Measurements from ENCODE around the gene UBASH3A.
A peak's percentile ranks its signal among the peaks of the same experiment; 100 is the strongest.

Gene UBASH3A

DNA sequence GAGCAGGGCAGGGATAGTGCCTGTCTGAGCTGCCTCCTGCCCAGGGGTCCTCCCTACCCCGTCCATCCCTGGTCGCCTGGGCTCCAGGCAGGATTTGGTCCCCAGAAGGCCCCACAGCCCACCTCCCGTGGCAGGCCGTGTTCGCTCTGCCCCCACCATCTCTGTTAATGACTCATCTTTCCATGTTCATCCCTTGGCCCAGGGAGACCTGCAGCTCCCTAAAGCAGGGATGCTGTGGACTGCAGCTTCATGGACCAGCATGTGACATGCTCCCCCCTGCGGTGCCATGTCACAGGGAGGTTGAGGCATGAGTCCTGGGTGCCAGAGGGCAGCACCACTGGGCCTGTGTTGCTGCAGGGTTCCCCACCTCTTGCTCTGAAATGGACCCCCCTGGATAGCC lies 26.8 kb downstream of the UBASH3A start:
- no peak for DNase-seq (ENCODE audit: low read depth in 2 of 2)

DNA sequence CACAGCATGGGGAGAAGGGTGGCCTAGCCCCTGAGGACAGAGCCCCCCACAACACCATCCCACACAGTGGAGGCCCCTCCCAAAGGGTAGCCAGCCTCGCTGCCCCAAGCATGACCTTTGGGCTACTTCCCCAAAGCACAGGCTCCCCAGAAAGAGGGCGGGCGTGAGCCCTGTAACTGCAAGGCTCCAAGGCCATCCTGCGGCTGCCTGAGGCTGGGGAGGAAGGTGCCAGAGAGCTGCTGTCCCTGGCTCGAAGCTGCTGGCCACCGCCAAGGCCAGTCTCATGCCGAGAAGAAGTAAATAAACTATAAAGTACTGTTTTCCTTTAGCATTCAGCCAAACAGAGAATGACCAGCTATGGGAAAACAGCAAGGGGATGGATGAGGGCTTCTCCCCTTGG lies 27.5 kb downstream of the UBASH3A start:
- no peak for DNase-seq (ENCODE audit: low read depth in 2 of 2)

DNA sequence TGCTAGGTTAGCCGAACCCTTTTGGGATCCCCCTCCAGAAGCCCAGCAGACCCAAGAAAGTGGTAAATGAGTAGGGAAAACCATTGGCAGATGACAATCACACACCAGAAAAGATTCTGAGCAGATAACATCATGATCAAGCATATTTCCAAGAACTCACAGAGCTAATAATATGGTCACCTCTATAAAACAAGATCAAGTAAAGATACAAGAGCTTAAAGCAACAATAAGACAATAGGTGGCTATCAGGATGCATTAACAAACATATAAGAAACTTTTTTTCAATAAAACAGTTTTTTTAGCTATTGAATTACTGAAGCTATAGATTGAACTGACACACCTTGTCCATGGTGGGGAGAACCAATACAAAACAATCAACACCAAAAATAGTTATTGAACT lies 29.0 kb downstream of the UBASH3A start:
- DNase-seq (ENCODE audit: low read depth in 2 of 2), result no peak

DNA sequence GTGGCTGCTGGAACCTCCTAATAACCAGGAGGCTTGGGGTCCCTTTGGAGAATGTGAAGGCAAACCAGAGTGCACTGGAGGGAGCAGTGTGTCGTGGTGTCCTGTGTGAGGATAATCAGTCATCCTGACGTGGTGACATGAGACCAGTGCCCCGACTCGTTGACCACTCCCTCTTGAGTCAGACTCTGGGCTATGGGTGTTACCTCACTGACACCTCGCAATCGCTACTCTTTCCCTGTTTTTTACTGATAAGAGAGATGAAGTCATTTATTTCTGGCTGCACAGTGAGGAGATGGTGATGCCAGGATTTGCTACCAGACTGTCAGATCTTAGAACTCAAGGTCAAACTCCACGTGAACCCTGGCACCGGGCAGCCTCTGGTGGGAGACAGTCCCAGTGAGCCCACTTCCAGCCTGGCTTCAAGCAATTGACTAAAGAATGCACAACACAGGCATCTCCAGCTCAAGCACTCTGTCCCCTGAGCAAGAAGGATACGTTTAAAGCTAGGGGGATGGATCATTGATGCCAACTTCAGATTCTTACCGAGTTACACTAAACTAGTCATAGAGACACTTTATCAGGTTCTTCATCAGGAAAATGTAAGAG lies 30.3 kb downstream of the UBASH3A start:
- no peak for DNase-seq (ENCODE audit: low read depth in 2 of 2)

DNA sequence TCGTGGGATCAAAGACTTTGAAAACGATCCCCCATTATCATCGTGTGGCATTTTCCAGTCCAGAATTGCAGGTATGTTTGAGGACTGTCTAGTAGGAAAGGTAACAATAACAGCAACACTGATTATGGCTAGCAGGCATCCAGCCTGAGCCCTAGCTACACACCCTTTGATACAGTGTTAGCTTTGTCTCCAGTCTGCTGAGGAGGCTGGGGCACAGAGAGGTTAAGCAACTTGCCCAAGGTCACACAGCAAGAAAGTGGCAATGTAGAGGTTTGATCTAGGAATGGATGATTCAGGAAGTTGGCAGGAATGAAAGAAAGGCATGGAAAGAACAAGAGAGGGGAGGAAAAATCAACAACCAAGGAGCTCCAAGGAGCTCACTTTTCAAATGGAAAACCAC lies 31.2 kb downstream of the UBASH3A start:
- no peak for DNase-seq (ENCODE audit: low read depth in 2 of 2)

DNA sequence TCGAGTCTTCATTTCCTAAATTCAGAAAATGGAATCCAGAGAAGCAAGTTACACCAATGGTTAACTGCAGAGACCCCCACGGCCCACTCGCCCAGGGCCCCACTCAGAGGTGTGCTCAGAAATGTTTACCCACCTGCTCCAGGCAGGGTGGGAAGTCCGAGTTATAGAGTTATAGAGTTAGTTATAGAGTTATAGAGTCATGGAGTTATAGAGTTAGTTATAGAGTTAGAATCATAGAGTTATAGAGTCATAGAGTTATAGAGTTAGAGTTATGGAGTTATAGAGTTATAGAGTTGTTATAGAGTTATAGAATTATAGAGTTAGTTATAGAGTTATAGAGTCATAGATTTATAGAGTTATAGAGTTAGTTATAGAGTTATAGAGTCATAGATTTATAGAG lies 31.7 kb downstream of the UBASH3A start:
- DNase-seq (ENCODE audit: low read depth in 2 of 2), result no peak

DNA sequence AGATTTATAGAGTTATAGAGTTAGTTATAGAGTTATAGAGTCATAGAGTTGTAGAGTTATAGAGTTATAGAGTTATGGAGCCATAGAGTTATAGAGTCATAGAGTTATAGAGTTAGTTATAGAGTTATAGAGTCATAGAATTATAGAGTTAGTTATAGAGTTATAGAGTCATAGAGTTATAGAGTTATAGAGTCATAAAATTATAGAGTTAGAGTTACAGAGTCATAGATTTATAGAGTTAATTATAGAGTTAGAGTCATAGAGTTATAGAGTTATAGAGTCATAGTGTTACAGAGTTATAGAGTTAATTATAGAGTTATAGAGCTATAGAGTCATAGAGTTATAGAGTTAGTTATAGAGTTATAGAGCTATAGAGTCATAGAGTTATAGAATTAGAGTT lies 32.1 kb downstream of the UBASH3A start:
- DNase-seq (ENCODE audit: low read depth in 2 of 2), result no peak

DNA sequence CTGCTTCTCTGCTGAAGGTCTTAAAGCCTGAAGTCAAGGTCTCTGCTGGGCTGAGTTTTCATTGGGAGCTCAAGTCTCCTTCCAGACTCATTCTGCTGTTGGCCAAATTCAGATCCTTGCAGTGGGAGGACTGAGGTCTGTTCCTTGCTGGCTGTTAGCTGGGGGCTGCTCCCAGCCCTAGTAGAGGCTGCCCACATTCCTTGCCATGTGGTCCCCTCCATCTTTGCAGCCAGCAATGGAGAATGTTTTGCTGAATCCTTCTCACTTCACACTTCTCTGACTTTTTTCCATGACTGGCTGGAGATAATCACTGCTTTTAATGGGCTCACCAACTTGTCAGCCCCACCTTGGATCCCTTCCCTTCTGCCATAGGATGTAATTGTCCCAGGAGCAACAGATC lies 33.2 kb downstream of the UBASH3A start:
- DNase-seq (ENCODE audit: low read depth in 2 of 2), result no peak

DNA sequence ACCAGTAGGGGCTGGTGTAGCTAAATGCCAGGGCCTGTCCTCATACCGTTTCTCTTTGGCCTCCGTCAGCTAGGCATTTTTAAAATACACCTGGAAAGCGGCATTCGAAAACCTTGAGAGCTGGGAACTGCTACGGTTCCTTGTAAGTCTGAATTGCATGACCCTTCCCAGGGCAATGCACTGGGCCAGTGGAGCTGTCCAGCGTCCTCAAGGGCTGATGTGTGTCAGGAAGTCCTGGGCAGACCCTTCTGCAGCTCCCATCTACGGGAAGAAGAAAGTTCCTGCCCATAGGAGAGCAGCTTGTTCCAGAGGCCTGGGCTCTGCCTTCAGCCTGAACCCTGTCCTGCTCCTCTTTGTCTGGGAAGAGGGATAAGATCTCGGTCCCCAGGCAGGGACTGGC lies 34.1 kb downstream of the UBASH3A start:
- DNase-seq (ENCODE audit: low read depth in 2 of 2), result no peak

DNA sequence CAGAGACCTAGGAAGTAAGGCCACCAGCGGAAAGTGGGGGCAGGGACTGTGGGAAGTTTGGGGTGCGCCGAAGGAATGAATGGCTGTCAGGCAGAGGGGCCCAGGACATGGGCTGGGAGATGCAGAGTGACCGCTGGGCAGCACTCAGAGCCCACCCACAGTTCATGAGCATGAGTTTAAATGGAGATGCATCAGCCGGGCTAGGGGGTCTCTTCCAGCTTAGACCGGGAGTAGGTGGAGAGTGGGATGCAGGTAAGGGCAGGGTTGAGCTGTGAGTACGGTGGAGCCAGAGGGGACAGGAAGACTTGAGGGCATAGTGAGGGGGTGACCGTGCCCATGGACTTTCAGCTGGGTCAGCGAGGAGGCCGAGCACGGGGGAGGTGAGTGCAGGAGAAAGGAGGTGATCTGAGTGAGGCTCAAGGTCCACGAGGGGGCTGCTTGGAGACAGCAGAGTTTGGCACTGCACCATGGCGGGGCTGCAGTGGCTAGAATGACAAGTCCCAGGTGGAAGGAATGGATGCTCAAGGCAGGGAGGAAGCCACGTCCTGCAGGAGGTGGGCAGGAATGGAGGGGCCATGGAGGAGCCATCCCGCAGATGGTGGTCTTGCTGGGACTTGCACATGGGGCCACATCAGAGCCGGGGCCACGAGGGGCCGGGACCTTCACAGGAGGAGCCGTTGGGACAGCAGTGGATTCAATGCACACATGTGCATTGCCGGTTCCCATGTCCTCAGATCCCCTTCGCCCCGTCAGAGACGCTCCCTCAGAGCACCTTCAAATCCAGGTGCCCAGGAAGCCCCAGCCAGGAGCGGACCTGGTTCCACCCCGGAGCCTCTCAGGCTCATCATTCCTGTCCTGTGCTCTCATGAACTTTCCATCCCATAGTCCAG lies 34.9 kb downstream of the UBASH3A start:
- no peak for DNase-seq (ENCODE audit: low read depth in 2 of 2)

DNA sequence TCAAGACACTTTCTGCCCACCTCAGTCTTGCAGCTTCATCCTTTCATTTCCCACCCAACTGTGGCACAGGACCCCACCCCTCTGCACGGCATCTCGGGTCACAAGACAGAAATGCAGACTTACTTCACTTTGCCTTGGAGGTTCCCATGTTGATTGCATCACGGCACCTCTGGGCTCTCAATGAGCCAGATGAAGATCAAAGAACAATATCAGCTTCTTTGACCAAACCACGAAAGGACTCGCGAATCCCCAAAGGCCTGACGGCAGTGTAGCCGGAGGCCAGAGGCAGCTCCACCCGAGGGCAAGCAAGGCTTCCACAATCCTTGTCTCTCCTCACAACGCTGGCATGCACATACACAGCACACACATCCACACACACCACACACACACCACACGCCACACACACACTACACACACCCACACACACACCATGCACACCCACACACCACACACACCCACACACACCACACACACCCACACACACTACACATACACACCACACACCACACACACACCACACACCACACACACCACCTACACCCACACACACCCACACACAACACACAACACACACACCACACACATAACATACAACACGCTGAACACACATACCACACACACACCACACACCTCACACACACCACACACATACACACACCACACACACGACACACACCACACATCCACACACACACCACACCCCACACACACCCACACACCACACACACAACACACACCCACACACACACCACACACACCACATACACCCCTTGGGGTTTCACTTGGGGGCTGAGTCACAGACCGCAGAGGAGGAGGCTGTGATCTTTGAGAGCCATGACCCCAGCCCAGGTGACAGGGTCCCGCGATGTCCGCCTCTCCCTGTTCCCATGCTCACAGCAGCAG lies 35.8 kb downstream of the UBASH3A start:
- peak in 1 of 2 donors; percentile 65 for DNase-seq (ENCODE audit: low read depth in 2 of 2)

DNA sequence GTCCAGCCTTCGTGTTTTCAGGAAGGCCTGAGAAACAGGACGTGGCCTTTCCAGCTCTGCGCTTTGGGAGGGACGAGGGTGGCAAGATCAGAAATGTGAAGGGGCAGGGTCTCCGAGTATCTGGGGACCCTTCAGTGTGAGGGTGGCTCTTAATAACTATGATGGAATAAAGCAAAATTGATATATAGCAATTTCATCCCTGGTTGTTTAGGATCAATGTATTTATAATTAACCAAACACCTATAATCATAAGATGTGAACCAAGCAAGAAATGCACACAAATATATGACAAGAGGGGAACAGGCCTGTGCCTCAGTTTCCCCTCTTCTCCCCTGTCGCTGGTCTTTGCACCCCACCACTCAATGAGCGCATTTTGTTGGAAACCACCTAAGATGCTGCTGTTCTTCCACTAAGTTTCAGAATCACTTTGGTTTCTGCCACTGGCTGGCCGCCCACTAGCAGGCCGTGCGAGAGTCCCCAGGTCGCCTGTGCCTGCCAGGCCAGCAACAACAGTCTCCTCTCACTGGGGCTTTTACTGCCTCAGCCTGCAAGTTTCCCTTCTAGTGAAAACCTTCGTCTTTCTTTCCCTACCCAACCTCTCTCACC lies 36.6 kb downstream of the UBASH3A start:
- DNase-seq (ENCODE audit: low read depth in 2 of 2), result peak in 1 of 2 donors; percentile 63

DNA sequence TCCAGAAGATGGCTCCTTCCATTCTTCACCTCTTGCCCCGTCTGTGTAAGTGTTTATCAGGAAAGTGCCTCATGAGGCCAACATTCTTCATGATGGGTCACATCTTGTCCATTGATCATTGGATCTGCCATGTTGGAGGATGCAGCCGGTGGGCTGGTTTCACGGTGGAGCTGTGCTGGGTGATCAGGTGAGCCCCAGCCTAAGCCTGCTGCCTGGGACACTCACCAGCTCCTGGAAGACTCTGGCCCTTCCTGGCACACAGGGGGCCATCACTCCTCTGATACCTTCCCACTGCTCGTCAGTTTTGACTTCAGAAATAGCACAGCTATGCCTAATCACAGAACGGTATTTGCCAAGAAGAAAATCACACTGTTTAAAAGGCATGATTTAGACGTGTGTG lies 38.3 kb downstream of the UBASH3A start:
- no peak for DNase-seq (ENCODE audit: low read depth in 2 of 2)

DNA sequence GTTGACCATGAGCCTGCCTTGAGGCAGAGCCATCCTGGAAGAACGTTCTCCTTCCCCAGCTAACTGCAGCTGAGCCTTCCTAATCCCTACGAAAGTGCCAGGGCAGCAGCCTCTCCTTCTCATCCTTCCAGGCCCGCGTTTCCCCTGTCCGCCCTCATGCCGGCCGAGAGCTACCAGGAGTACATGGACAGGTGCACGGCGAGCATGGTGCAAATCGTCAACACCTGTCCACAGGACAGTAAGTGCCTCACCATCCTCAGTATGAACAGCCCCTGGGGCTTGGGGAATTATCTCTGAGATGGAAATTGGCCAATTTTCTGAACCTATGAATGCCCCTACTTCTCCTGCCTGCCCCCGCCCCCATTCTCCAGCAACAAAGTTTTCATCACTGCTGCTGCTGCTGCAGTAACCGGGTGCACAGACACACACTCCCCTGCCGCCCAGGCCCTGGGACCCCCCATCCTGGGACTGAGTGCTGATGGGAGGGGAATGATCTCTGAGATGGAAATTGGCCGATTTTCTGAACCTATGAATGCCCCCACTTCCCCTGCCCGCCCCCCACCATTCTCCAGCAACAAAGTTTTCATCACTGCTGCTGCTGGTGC lies 39.6 kb downstream of the UBASH3A start:
- no peak for DNase-seq (ENCODE audit: low read depth in 2 of 2)

DNA sequence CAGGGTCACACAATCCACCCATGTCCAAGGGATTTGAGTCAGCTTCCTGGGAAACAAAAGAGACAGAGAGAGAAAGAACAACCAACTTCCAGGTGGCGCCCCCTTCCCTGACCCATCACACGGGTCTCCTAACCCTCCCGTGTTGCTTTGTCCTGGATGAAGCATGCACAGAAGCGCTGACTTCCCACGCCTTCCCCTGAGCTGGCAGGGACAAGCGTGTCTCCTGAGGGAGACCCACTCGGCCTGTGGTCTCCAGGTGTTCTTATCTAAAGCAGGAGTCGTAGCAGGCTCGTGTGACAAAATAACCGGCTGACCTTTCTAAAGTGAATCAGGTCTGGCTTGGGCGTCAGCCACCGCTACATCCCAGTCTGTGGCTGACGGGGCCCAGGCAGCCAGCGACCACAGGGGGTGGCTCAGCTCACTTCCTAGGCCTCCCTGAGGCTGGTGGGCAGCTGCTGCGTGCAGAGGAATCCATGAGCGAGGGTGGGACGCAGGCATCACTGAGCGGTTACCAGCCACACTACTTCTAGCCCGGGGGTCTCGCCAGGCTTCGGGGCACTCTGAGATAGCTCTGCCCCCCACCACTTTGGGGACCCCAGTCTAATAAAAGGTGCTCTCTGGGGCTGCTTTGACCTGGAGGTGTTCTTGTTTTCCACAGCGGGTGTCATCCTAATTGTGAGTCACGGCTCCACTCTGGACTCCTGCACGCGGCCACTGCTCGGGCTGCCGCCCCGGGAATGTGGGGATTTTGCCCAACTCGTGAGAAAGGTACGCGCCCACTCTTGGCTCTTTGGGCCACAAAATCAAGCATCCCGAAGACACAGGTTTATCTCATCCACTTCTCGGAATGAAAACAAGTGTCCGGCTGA lies 40.4 kb downstream of the UBASH3A start:
- DNase-seq (ENCODE audit: low read depth in 2 of 2), result no peak

DNA sequence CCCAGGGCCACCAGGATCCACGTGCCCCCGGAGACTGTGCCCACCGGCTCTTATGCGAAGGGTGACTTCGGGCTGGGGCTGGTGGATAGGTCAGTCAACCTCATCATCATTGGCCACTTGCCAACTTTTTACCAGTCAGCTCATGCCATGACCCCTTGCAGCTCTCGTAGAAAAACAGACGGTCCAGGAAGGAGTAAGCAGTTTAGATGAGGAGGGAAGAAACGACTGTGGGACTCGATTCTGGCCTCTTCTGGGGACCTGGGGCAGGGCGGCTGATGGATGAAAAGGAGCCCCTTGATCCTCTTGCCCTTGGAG lies 41.0 kb downstream of the UBASH3A start:
- no peak for DNase-seq (ENCODE audit: low read depth in 2 of 2)

DNA sequence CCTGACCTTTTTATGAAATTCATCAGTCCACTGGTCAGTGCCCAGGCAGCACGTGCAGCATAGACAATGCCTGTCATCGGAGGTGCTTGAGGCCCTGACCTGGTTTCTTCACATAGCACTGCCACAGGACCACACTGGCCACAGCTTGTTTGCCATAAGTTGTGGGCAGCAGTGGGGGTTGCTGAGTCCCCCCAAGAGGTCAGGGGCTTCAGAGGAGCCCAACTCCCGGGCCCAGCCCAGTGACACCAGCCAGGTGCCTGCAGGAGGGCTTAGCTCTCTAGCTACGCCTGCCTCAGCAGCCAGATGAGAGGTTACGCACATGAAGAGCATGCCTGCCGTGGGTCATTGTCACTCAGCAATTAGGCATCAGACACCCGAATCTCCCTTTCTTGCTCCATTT lies 41.6 kb downstream of the UBASH3A start:
- no peak for DNase-seq (ENCODE audit: low read depth in 2 of 2)

DNA sequence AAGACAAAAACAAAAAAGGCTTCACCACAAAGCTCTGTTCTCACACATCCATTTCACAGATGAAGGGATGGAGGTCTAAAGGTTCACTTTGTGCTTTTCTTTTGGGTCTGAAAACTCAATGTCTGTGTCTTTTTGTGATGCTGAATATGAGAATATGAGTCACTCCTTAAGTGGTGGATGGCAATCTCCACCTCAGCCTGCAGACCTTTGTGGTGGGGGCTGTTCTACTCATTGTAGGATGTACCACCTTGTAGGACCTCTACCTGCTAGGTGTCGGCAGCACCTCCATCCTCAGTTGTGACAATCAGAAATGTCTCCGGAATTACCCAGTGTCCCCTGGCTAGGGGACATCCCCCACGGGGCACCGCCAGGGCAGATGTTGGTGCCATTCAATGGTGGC lies 42.8 kb downstream of the UBASH3A start:
- DNase-seq (ENCODE audit: low read depth in 2 of 2), result no peak

DNA sequence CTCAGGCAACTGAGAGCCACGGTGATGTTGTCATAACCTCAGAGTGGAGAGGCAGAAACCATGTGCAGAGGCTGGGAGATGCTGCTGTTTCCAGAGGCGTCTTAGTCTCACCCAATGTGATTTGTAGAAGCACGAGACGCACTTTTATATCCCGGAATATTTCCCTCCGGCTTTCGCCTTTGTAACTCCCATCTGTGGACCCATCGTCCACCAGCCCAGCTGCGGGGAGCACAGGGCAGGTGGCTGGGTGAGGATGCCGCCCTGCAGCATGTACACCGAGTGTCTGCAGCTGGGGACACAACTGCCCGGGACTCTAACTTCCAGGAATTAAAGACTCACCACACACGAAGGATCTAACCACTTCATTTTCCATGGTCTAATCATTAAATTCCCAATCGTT lies 43.5 kb downstream of the UBASH3A start:
- no peak for DNase-seq (ENCODE audit: low read depth in 2 of 2)

DNA sequence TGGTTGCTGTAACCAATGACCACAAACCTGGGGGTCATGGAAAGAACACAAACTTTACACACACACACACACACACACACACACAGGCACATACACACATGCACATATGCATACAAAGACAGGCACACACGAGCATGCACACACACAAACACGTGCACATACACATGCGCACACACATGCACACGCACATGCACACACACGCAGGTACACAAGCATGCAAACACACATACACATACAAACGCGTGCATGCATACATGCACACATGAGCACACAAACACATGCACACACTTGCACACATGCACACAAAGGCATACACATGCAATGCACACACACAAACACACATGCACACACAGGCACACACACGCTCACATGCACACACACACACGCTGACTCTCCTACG lies 44.0 kb downstream of the UBASH3A start:
- DNase-seq (ENCODE audit: low read depth in 2 of 2), result no peak

DNA sequence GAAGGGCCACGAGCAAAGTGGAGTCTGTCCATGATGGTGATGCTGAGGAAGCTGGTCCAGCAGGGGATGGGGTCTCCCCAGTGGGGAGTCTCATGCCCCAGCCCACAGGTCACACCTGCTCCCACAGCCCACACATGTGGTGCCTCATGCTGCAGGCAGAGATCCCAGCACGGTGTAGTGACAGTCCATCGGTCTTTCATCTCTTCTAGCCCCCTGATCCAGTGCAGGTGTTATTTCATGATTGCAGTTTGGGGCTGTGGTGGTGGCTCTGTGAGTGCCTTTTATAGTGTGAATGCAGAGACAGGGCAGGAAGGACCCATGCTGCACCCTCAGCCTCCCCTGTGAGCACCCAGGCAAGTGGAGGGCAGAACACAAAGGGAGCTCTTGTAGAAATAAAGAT lies 45.0 kb downstream of the UBASH3A start:
- DNase-seq (ENCODE audit: low read depth in 2 of 2), result no peak

Measured in stimulated activated CD8-positive, alpha-beta memory T cell treated with anti-CD3 and anti-CD28 coated beads, Interleukin-15, amount 100 ng/mL, for 48 hours (primary cell).